H9 (cell line): ENCODE results near the gene CHD1. TPM values are rescaled to one million over a fixed set of nuclear protein-coding genes. Genes with fewer than 3 reads are reported as not detected.

Experiments used
- DNase-seq: peaks from one replicate; pipeline ENCODE4 v3.0.0-alpha.2; 2017
- H2AFZ ChIP-seq: one replicate; pipeline ENCODE4 v1.6.1; 2013; ENCODE audit warnings: mild to moderate bottlenecking, low read length, control low read depth, moderate library complexity
- H2AK5ac ChIP-seq: 2 replicates; pipeline ENCODE4 v1.6.1; 2013; ENCODE audit warnings: low read length, control low read depth, mixed read lengths; ENCODE audit not compliant: insufficient read length
- H2BK120ac ChIP-seq: one replicate; pipeline ENCODE4 v1.6.1; 2013; ENCODE audit warnings: low read depth, mild to moderate bottlenecking, low read length, control low read depth, inconsistent platforms; ENCODE audit not compliant: poor library complexity, severe bottlenecking
- H2BK12ac ChIP-seq: 2 replicates; pipeline ENCODE4 v1.6.1; 2013; ENCODE audit warnings: low read length, control low read depth, mixed read lengths, low read depth; ENCODE audit not compliant: insufficient read length
- H2BK15ac ChIP-seq: 2 replicates; pipeline ENCODE4 v1.6.1; 2013; ENCODE audit warnings: low read depth, low read length, control low read depth
- H2BK20ac ChIP-seq: one replicate; pipeline ENCODE4 v1.6.1; 2013; ENCODE audit warnings: low read depth, mild to moderate bottlenecking, low read length, control low read depth, inconsistent platforms; ENCODE audit not compliant: poor library complexity, severe bottlenecking
- H2BK5ac ChIP-seq: 2 replicates; pipeline ENCODE4 v1.6.1; 2013; ENCODE audit warnings: low read length, control low read depth, mixed read lengths; ENCODE audit not compliant: insufficient read length
- H3K14ac ChIP-seq: 2 replicates; pipeline ENCODE4 v1.6.1; 2013; ENCODE audit warnings: low read length, control low read depth; ENCODE audit not compliant: insufficient read depth
- H3K18ac ChIP-seq: 2 replicates; pipeline ENCODE4 v1.6.1; 2013; ENCODE audit warnings: low read depth, mild to moderate bottlenecking, mixed read lengths, low read length, control low read depth; ENCODE audit not compliant: insufficient read length
- H3K23ac ChIP-seq: 2 replicates; pipeline ENCODE4 v1.6.1; 2013; ENCODE audit warnings: low read length, control low read depth, mixed read lengths, low read depth; ENCODE audit not compliant: insufficient read length
- H3K23me2 ChIP-seq: 2 replicates; pipeline ENCODE4 v1.6.1; 2013; ENCODE audit warnings: low read depth, mild to moderate bottlenecking, mixed read lengths, low read length, control low read depth; ENCODE audit not compliant: insufficient read length, poor library complexity, severe bottlenecking
- H3K27ac ChIP-seq: 2 replicates; pipeline ENCODE4 v1.5.1; 2013; ENCODE audit warnings: low read length, control low read depth, mixed read lengths, low read depth; ENCODE audit not compliant: insufficient read length
- H3K27me3 ChIP-seq: 2 replicates; pipeline ENCODE4 v1.6.1; 2013; ENCODE audit warnings: low read length, control low read depth, inconsistent platforms; ENCODE audit not compliant: insufficient read depth
- H3K4ac ChIP-seq: 2 replicates; pipeline ENCODE4 v1.6.1; 2013; ENCODE audit warnings: low read depth, mild to moderate bottlenecking, control low read depth, inconsistent platforms, low read length, moderate library complexity
- H3K4me1 ChIP-seq: 2 replicates; pipeline ENCODE4 v1.6.1; 2013; ENCODE audit warnings: low read length, control low read depth, inconsistent platforms; ENCODE audit not compliant: insufficient read depth
- H3K4me2 ChIP-seq: 2 replicates; pipeline ENCODE4 v1.6.1; 2013; ENCODE audit warnings: low read length, control low read depth, mixed read lengths; ENCODE audit not compliant: insufficient read length, insufficient read depth
- H3K56ac ChIP-seq: 2 replicates; pipeline ENCODE4 v1.6.1; 2013; ENCODE audit warnings: low read depth, mild to moderate bottlenecking, mixed read lengths, low read length, control low read depth; ENCODE audit not compliant: insufficient read length
- H3K79me1 ChIP-seq: 2 replicates; pipeline ENCODE4 v1.6.1; 2013; ENCODE audit warnings: low read depth, mild to moderate bottlenecking, moderate library complexity, low read length, control low read depth, inconsistent platforms; ENCODE audit not compliant: insufficient read depth, poor library complexity, severe bottlenecking
- H3K79me2 ChIP-seq: 2 replicates; pipeline ENCODE4 v1.6.1; 2013; ENCODE audit warnings: low read length, control low read depth, inconsistent platforms; ENCODE audit not compliant: insufficient read depth
- H3K9ac ChIP-seq: 2 replicates; pipeline ENCODE4 v1.6.1; 2013; ENCODE audit warnings: low read length, control low read depth, mixed read lengths; ENCODE audit not compliant: insufficient read length; ENCODE audit errors: extremely low read depth
- H3K9me3 ChIP-seq: one replicate; pipeline ENCODE4 v1.6.1; 2013; ENCODE audit warnings: low read depth, low read length, inconsistent platforms; ENCODE audit not compliant: control insufficient read depth
- H3T11ph ChIP-seq: one replicate; pipeline ENCODE4 v1.6.1; 2013; ENCODE audit warnings: mild to moderate bottlenecking, low read length, control low read depth, inconsistent platforms
- H4K20me1 ChIP-seq: one replicate; pipeline ENCODE4 v1.6.1; 2013; ENCODE audit not compliant: control insufficient read depth, insufficient read length, insufficient read depth
- H4K5ac ChIP-seq: 2 replicates; pipeline ENCODE4 v1.6.1; 2013; ENCODE audit warnings: low read depth, mild to moderate bottlenecking, mixed read lengths, low read length, control low read depth; ENCODE audit not compliant: insufficient read length
- H4K8ac ChIP-seq: replicated peaks from 2 replicates; pipeline ENCODE4 v1.6.1; 2013; ENCODE audit warnings: low read length, control low read depth, mixed read lengths, low read depth; ENCODE audit not compliant: insufficient read length
- H4K91ac ChIP-seq: 2 replicates; pipeline ENCODE4 v1.6.1; 2013; ENCODE audit warnings: low read depth, mild to moderate bottlenecking, moderate library complexity, mixed read lengths, low read length, control low read depth; ENCODE audit not compliant: insufficient read length
- H3K27ac Mint-ChIP-seq, 3 experiments: 2 replicates in 2 of 3; 3 replicates in 1 of 3; pipeline ENCODE4 v1.8.0; 2020 to 2021; ENCODE audit warnings: mixed read lengths in 3 of 3, mild to moderate bottlenecking in 1 of 3, moderate library complexity in 1 of 3
- H3K27me3 Mint-ChIP-seq: 2 replicates; pipeline ENCODE4 v1.8.0; 2021; ENCODE audit warnings: low read depth, mild to moderate bottlenecking, moderate library complexity, mixed read lengths
- H3K36me3 Mint-ChIP-seq, 3 experiments: 2 replicates in 2 of 3; 3 replicates in 1 of 3; pipeline ENCODE4 v1.8.0; 2020 to 2021; ENCODE audit warnings: low read depth in 3 of 3, mixed read lengths in 3 of 3; ENCODE audit not compliant: insufficient read depth in 1 of 3
- H3K4me1 Mint-ChIP-seq, 2 experiments: 2 replicates each; pipeline ENCODE4 v1.8.0; 2020; ENCODE audit warnings: mixed read lengths in 2 of 2
- H3K4me3 Mint-ChIP-seq, 2 experiments: 2 replicates in 1 of 2; 3 replicates in 1 of 2; pipeline ENCODE4 v1.8.0; 2020 to 2021; ENCODE audit warnings: mild to moderate bottlenecking in 2 of 2, mixed read lengths in 2 of 2, moderate library complexity in 1 of 2
- H3K9me3 Mint-ChIP-seq, 2 experiments: 2 replicates in 1 of 2; 3 replicates in 1 of 2; pipeline ENCODE4 v1.8.0; 2020; ENCODE audit warnings: mild to moderate bottlenecking in 2 of 2, mixed read lengths in 2 of 2, moderate library complexity in 1 of 2
- WGBS: extraction: QIAGEN DNeasy Blood & Tissue Kit; methylation state at CpG from one replicate; pipeline ENCODE4 v1.1.7; 2013; ENCODE audit warnings: missing lambda C conversion rate, low lambda C conversion rate, mixed read lengths; ENCODE audit not compliant: insufficient read length; ENCODE audit errors: extremely low coverage; 5-methylcytosine and 5-hydroxymethylcytosine counted together
- total RNA-seq: library from RNA; stranded (reverse); gene quantifications from 2 replicates; pipeline ENCODE4 v1.2.1, GENCODE V29; 2021
- TF ChIP-seq, protein P1 (sequence below): fragments of 200-600 bp; sonication (generic); conservative IDR thresholded peaks from 3 replicates; pipeline ENCODE4 v1.8.0; 2021; ENCODE audit warnings: antibody characterized with exemption, mild to moderate bottlenecking

Gene CHD1
- total RNA-seq, 1 experiment from 2014 or later: 62.7 TPM

GRCh38 chr5:98917433-98917832 lies 11.4 kb downstream of the CHD1 start:
- Histone ChIP-seq H2AFZ (no peak overlapping the region), H3K9ac (no peak overlapping the region), H3T11ph (no peak overlapping the region), H3K27ac (no peak overlapping the region), H3K56ac (no peak overlapping the region), H3K79me2 (peaks cover 10% of the 10 kb centered on the region; the same call in 1 of the 2 replicates), H3K4me2 (no peak overlapping the region), H3K18ac (no peak overlapping the region), H2BK120ac (no peak overlapping the region), H3K79me1 (peaks cover 4% of the 10 kb centered on the region), H2BK5ac (no peak overlapping the region), H2BK20ac (no peak overlapping the region), H3K9me3 (no peaks in the 10 kb centered on the region), H3K14ac (no peak overlapping the region), H2BK15ac (no peak overlapping the region), H4K5ac (no peak overlapping the region), H4K91ac (no peak overlapping the region), H2BK12ac (no peak overlapping the region), H3K23me2 (no peaks in the 10 kb centered on the region), H2AK5ac (no peak overlapping the region), H3K4ac (no peak overlapping the region), H3K4me1 (no peaks in the 10 kb centered on the region), H4K8ac (no peak overlapping the region), H3K23ac (no peak overlapping the region), H4K20me1 (no peaks in the 10 kb centered on the region), H3K27me3 (no peaks in the 10 kb centered on the region)
- no peaks in the 10 kb centered on the region for H3K9me3 Mint-ChIP-seq
- no peak overlapping the region for H3K27ac Mint-ChIP-seq
- DNase-seq: no peak
- H3K27me3 Mint-ChIP-seq: no peaks in the 10 kb centered on the region
- TF ChIP-seq, protein P1, sequence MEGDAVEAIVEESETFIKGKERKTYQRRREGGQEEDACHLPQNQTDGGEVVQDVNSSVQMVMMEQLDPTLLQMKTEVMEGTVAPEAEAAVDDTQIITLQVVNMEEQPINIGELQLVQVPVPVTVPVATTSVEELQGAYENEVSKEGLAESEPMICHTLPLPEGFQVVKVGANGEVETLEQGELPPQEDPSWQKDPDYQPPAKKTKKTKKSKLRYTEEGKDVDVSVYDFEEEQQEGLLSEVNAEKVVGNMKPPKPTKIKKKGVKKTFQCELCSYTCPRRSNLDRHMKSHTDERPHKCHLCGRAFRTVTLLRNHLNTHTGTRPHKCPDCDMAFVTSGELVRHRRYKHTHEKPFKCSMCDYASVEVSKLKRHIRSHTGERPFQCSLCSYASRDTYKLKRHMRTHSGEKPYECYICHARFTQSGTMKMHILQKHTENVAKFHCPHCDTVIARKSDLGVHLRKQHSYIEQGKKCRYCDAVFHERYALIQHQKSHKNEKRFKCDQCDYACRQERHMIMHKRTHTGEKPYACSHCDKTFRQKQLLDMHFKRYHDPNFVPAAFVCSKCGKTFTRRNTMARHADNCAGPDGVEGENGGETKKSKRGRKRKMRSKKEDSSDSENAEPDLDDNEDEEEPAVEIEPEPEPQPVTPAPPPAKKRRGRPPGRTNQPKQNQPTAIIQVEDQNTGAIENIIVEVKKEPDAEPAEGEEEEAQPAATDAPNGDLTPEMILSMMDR: no peak
- no CpG with 5 or more reads among the region's 2 CpGs for WGBS
- H3K4me1 Mint-ChIP-seq: 0 out of 4 replicates have a peak, but pooled peaks cover 2 to 3% of the 10 kb centered on the region in 2 experiments
- H3K36me3 Mint-ChIP-seq: peaks cover 17 to 62% (median 55%) of the 10 kb centered on the region in 3 experiments; a peak in 6 of 7 replicates
- no peak overlapping the region for H3K4me3 Mint-ChIP-seq
